Measurements from ENCODE around the gene GPC6.

Gene GPC6

GRCh38 chr13:93552596-93552995, 326.0 kb downstream of the GPC6 start:
- Histone ChIP-seq H4K20me1 (ENCODE audit: insufficient read depth) (no peaks in the 10 kb centered on the region), H3K4me3 (IDR thresholded peaks at IDR 0.05; ENCODE audit: insufficient read depth, low read depth, low read length) (no peak overlapping the region), H3K27ac (no peak overlapping the region), H3K4me2 (no peak overlapping the region), H3K27me3 (ENCODE audit: insufficient read depth, low read depth) (no peaks in the 10 kb centered on the region), H3K4me1 (ENCODE audit: low read depth, poor library complexity, severe bottlenecking) (no peaks in the 10 kb centered on the region), H3K9ac (no peak overlapping the region), H3K79me2 (ENCODE audit: insufficient read depth, low read depth) (no peaks in the 10 kb centered on the region), H2AFZ (ENCODE audit: low read depth) (no peak overlapping the region), H3K36me3 (ENCODE audit: insufficient read depth) (no peaks in the 10 kb centered on the region)
- TF ChIP-seq CTCF (conservative IDR thresholded peaks at IDR 0.05; ENCODE audit: low read depth, low read length) = no peak

GRCh38 chr13:93554514-93554913, 327.9 kb downstream of the GPC6 start:
- no peak for TF ChIP-seq CTCF (conservative IDR thresholded peaks at IDR 0.05; ENCODE audit: low read depth, low read length)
- no peaks in the 10 kb centered on the region for H3K4me1 ChIP-seq (ENCODE audit: low read depth, poor library complexity, severe bottlenecking)
- no peak overlapping the region for H3K9ac ChIP-seq
- H2AFZ ChIP-seq (ENCODE audit: low read depth) = no peak overlapping the region
- H3K27ac ChIP-seq = no peak overlapping the region
- H4K20me1 ChIP-seq (ENCODE audit: insufficient read depth) = no peaks in the 10 kb centered on the region
- no peak overlapping the region for H3K4me3 ChIP-seq (IDR thresholded peaks at IDR 0.05; ENCODE audit: insufficient read depth, low read depth, low read length)
- no peaks in the 10 kb centered on the region for H3K36me3 ChIP-seq (ENCODE audit: insufficient read depth)
- H3K79me2 ChIP-seq (ENCODE audit: insufficient read depth, low read depth) = no peaks in the 10 kb centered on the region
- no peaks in the 10 kb centered on the region for H3K27me3 ChIP-seq (ENCODE audit: insufficient read depth, low read depth)
- H3K4me2 ChIP-seq = no peak overlapping the region

GRCh38 chr13:93558637-93559036, 332.0 kb downstream of the GPC6 start:
- Histone ChIP-seq H2AFZ (ENCODE audit: low read depth) (no peak overlapping the region), H3K79me2 (ENCODE audit: insufficient read depth, low read depth) (no peaks in the 10 kb centered on the region), H3K4me3 (IDR thresholded peaks at IDR 0.05; ENCODE audit: insufficient read depth, low read depth, low read length) (no peak overlapping the region), H3K4me2 (no peak overlapping the region), H3K4me1 (ENCODE audit: low read depth, poor library complexity, severe bottlenecking) (no peaks in the 10 kb centered on the region), H4K20me1 (ENCODE audit: insufficient read depth) (no peaks in the 10 kb centered on the region), H3K36me3 (ENCODE audit: insufficient read depth) (no peaks in the 10 kb centered on the region), H3K27ac (no peak overlapping the region), H3K9ac (no peak overlapping the region), H3K27me3 (ENCODE audit: insufficient read depth, low read depth) (no peaks in the 10 kb centered on the region)
- TF ChIP-seq CTCF (conservative IDR thresholded peaks at IDR 0.05; ENCODE audit: low read depth, low read length) = no peak

GRCh38 chr13:93559718-93560117, 333.1 kb downstream of the GPC6 start:
- no peak overlapping the region for H3K9ac ChIP-seq
- no peaks in the 10 kb centered on the region for H3K4me1 ChIP-seq (ENCODE audit: low read depth, poor library complexity, severe bottlenecking)

More at GRCh38 chr13:93559718-93560117, 333.1 kb downstream of the GPC6 start:
- H4K20me1 ChIP-seq (ENCODE audit: insufficient read depth) = no peaks in the 10 kb centered on the region
- no peaks in the 10 kb centered on the region for H3K79me2 ChIP-seq (ENCODE audit: insufficient read depth, low read depth)
- no peaks in the 10 kb centered on the region for H3K36me3 ChIP-seq (ENCODE audit: insufficient read depth)
- H3K4me2 ChIP-seq = no peak overlapping the region
- no peak for TF ChIP-seq CTCF (conservative IDR thresholded peaks at IDR 0.05; ENCODE audit: low read depth, low read length)
- no peak overlapping the region for H3K4me3 ChIP-seq (IDR thresholded peaks at IDR 0.05; ENCODE audit: insufficient read depth, low read depth, low read length)
- no peak overlapping the region for H2AFZ ChIP-seq (ENCODE audit: low read depth)
- no peak overlapping the region for H3K27ac ChIP-seq
- no peaks in the 10 kb centered on the region for H3K27me3 ChIP-seq (ENCODE audit: insufficient read depth, low read depth)
